HG03558 (cell line): ENCODE measurements around the gene FARSB.
"Not testable (repeated sequence)": the region's sequence is repeated elsewhere in the genome, so short reads cannot be mapped to it uniquely, and the experiment has no call there.

ENCODE experiments used
- ATAC-seq: cut with Tn5 transposase; IDR thresholded peaks from one replicate; pipeline ENCODE4 v1.9.1; 2021; ENCODE audit warnings: moderate number of reproducible peaks; ENCODE audit not compliant: unreplicated experiment; ENCODE audit errors: extremely low read depth

Gene FARSB

DNA sequence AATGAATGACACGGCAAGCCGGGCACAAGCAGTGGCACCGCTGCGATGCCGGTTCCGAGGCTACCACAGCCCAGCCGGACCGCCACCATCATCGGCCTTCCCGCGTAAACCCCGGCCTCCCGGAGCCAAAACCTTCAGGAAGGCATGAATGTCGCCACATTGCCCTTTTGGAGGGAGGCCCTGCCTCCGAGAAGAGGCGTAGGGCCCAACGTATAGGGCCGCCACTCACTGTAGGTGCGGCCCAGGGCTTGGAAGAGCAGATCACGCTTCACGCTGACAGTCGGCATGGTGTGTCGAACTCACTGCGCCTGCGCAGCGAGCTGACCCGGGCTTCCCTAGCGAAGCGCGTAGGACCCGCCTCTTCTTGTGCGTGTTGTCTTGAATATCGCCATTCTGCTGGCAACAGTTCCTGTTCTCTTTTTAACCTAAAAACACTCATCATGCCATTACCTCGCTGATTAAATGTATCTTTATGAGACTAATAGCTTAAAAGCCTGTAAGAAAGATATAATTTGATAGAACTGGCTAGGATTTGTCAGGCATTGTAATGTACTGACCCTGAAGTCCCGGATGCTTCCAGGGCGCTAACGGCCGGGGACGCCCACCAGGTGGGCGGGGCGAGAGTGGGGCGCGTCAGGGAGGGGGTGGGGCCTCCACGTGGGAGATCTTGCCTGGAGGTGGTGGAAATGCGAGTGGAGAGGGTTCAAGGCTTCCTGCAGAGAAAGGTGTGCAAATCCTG is at the start of gene FARSB:
Gene FARSB (minus strand): TSS at position 306 of the 739 bp plus-strand sequence. CDS start 19 bp downstream, at position 287.
- ATAC-seq, result peak; percentile 78

DNA sequence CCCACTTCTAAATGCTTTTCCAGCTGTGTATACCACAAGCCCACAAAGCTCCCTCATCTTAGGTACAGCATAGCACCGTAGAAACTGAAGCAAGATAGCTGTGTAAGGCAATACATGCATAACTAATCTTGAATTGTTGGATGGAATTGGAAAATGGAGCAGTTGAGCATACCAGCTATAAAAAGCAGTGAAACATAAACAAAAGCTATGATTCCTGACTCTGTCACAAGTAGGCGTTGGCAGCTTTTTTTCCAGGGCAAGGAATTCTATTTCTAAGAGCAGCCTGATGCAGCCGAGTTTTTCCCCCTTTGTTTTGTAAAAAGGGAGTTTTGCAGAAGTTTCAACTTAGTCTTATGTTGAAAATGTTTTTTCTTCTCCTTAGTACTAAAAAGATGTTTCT is 48.0 kb upstream of the FARSB start:
- ATAC-seq, result no peak

DNA sequence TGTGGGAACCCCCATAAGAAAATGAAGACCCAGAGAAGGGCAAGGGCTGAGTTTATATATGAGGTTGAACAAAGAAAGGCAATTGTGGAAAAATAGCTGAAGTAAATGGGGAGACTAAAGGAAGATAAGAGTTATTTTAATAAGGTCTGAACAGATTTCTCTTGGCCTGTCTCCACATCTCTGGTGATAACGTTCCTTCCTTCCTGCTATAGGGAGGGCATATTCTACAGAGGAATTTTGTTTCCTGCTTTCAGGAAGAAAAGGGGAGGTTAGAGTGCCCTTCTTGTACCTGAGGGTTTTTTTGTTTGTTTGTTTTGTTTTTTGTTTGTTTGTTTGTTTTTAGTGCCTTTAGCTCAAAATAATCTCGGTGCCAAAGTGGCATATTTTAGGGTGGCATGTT is 47.2 kb upstream of the FARSB start:
- ATAC-seq, result no peak

DNA sequence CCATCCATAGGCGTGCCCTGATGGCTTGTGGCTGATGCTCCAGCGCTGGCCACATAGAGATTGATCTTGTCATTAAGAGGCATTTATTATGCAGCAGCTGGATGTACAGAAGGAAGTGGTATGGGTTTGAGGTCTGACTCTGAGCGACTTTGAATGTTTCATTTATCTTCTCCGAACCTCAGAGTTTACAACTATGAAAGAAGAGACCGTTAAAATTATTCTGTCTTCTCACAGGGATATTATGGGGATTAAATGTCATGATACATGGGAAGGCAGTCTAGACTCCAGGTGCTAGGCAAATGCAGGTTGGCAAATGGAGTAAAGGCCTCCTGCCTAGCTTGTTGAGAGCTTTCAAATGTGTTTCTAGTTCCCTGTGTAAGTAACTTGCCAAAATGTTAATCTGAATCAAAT is 45.8 kb upstream of the FARSB start:
- no peak for ATAC-seq

DNA sequence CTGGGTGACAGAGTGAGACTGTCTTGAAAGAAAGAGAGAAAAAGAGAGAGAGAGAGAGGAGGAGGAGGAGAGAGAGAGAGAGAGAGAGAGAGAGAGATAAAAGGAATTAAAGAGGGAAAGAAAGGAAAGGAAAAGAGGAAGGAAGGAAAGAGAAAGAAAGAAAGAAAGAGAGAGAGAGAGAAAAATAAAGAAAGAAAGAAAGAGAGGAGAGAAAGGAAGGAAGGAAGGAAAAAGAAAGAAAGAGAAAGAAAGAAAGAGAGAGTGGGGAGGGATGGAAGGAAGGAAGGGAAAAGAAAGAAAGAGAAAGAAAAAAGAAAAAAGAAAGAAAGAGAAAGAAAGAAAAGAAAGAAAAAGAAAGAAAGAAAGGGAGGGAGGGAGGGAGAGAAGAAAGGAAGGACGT is 45.3 kb upstream of the FARSB start:
- no peak for ATAC-seq

DNA sequence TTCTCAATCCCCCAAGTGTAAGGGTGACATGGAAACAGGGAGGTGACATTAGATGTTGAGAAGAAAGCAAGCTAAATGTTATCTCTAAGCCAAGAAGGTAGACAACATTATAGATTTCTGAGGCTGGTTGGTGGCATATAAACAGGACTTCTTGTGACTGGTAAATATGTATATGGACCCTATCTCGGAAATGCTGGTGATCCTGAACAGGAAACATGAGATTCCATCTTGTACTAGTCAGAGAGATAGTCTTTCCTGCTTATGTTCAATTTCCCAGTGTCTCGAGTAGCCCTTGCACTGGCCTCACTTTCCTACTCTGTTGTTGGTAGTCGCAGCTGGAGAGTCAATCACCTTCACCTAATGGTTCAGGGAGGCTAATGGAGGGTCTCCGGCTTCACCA is 42.4 kb upstream of the FARSB start:
- ATAC-seq, result no peak

DNA sequence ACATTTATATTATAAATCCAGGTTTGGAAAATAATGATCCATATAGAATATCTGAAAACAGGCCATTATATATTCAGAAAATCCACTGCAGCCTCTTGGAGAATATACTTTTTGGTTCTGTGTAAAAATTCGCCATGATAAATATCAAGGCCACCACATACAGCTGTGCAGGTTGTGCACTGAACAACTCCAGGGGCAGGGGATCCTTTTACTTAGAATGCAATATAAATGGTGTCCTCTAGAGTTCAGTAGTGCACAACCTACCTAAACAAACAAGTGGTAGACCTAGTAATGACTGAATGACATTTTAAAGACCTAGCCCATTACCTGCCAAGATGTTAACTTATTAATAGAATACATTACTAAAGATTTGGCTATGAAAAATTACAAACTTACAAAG is 37.9 kb upstream of the FARSB start:
- no peak for ATAC-seq

DNA sequence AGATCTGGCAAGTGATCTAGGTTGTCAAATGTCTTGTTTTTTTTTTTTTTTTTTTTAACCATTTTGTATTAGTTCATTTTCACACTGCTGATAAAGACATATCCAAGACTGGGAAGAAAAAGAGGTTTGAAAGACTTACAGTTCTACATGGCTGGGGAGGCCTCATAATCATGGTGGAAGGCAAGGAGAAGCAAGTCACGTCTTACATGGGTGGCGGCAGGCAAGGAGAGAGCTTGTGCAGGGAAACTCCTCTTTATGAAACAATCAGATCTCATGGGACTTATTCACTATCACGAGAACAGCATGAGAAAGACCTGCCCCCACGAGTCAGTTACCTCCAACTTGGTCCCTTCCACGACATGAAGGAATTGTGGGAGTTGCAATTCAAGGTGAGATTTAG is 37.5 kb upstream of the FARSB start:
- ATAC-seq, result not testable (repeated sequence)

DNA sequence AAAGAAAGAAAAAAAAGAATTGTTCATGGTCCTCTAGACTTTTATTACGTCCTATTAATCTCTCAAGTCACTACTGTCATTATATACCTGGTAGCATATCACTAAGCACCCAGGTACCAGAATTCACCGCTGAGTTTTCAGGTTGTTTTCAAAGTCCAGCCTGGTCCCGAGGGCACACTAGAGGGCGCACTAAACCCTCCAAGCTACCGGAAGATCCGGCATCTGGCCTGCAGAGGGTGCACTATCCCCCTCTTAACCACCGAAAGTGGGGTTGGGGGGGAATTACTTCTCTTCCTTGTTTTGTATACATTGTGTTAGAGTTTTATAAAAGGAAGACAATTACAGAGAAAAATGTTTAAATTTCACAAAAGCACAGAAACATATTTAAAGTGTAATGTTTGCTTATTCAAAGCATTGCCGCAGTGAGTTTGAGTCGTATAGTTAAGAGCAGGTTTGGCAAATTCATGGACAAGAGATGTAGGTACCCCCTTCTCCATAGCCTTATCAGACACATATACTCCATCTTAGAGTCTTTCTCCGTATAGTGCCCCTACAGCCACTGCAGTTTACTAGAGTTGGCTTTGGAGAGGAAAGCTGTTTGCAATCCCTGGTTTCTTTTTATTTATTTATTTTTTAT is 34.8 kb upstream of the FARSB start:
- peak; percentile 93 for ATAC-seq

DNA sequence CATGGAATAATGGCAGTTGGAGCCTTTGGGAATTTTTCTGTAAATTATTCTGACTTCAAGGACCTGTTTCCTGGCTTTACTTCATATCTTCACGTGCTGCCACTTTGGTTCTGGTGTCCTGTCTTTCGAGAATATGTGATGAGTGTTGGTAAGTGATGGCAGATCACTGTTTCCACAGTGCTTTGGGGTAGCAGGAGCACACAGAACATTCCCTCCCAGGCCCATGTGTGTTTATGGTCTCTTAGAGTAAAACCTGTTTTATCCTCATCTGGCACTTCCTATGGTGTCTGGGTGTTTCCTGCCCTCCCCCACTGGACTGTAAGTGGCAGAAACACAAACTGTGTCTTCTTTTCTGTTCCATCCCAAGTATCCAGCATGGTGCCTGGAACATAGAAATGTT is 33.4 kb upstream of the FARSB start:
- no peak for ATAC-seq

DNA sequence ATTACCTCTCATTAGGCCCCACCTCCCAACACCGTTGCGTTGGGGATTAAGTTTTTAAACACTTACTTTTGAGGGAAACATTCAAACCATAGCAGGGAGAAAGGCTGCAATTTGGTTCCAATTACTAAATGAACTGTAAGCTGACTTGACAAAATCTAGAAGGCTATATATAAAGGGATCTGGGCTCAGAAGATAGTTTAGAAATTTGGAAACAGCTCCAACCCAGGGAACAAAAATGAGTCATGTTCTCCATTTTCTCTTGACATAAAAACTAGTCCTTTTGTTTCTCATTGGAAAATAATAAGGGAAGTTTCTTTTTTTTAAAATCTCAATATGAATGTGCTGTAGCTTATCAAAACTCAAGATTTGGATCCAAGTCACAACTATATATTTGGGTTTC is 33.0 kb upstream of the FARSB start:
- no peak for ATAC-seq

DNA sequence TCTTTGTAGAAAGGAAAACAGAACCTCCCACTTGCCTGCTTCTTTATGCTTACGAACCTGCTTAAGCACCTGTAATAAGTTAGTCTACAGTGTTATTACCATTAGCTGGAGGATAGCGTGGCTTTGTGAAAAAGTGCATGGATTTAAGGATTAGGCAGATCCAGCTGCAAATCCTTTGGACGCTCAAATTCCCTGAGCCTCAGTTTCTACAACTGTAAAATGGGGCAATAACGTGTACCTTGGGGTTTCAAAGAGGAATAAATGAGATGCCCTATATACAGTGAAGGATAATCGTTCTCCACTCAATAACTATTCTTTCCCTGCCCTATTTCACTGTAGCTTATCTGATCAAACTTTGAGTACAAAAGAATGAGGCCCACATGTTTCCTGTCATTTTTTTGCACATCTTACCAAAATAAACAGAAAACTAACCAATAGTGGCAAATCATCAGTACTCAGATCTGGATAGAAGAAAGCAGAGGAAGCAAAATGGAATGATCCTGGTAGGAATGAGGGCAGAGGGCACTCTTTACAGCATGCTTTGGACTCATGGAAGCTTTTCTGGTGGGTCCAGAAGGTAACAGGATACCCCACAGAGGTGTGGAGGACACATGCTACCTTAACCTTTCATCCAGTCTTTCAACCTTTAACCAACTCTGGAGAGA is 30.3 kb upstream of the FARSB start:
- no peak for ATAC-seq

DNA sequence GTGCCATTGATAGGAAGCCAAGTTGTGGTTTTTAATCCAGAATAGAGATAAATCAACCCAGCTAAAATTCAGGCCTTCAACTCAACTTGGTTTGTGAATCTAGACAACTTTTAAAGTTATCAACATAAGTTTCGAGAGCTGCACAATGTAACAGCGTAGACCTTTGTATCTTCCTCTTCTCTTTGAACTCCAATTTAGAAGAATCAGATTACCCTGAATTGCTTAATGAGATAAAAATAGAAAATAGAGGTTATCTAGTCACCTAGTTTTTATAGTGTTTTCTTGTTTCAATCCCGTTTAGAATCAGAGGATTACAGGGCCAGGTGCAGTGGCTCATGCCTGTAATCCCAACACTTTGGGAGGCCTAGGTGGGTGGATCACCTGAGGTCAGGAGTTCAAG is 27.9 kb upstream of the FARSB start:
- no peak for ATAC-seq

DNA sequence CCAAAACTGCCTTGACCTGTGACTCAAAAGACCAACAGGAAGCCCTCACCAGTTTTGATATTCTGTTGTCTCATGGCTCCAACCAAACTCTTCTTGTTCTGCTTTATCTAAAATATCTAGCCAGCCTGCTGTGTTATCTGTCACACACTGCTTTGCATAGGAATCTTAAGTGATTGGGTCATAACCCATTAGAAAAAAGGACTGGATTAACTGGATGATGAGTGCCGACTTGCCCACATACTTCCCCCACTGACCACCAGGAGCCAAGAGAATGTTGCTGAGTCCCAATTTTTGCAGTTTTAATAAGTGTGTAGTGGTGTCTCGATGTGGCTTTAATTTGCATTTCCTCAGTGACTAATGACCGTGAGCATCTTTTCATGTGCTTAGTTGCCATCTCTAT is 22.1 kb upstream of the FARSB start:
- ATAC-seq, result no peak

DNA sequence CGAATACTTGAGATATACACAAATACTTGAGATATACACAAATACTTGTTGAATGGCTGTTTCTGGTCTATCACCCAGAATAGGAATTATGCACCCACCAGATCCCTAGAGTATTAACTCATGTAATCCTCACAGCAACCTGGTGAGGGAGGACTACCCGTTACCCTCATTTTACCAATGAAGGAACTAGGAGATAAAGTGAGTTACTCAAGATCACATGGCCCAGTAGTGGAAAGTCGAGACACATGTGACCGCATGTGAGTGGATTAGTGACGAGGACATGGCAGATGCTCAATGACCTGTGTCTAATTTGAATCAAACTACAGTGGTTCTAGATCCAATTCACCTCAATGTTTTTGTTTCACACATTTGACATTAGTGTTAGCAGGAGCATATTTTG is 18.0 kb upstream of the FARSB start:
- no peak for ATAC-seq

DNA sequence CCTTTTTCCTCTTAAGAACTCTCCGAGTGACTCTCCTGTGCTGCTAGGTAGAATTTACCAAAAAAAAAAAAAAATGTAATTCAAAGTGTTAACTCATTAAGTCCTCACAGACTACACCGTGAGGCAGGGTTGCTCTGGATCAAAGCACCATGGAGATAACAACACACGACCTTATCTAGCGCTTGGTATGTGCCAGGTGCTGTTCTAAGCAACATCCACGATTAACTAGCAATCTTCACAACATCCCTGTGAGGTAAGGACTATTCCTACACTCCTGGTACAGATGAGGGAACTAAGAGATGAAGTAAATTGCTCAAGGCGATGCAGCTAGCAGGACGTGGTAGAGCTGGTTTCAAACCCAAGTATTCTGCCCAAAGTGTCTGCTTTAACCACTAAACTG is 17.4 kb upstream of the FARSB start:
- ATAC-seq, result no peak

DNA sequence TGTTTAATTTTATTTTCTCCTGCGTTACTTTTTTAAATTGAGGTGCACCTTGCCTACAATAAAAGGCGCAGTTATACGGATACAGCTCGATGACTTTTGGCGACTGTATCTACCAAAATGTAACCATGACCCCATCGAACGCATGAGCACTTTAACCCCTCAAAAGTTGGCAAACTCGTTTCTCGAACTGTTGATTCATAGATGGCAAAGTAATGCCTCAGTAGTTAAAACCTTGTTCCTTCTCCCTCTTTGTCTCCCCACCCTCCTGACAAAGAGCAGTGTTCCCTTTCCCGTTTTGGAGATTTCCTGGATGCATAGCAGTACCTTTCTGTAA is 16.1 kb upstream of the FARSB start:
- no peak for ATAC-seq

DNA sequence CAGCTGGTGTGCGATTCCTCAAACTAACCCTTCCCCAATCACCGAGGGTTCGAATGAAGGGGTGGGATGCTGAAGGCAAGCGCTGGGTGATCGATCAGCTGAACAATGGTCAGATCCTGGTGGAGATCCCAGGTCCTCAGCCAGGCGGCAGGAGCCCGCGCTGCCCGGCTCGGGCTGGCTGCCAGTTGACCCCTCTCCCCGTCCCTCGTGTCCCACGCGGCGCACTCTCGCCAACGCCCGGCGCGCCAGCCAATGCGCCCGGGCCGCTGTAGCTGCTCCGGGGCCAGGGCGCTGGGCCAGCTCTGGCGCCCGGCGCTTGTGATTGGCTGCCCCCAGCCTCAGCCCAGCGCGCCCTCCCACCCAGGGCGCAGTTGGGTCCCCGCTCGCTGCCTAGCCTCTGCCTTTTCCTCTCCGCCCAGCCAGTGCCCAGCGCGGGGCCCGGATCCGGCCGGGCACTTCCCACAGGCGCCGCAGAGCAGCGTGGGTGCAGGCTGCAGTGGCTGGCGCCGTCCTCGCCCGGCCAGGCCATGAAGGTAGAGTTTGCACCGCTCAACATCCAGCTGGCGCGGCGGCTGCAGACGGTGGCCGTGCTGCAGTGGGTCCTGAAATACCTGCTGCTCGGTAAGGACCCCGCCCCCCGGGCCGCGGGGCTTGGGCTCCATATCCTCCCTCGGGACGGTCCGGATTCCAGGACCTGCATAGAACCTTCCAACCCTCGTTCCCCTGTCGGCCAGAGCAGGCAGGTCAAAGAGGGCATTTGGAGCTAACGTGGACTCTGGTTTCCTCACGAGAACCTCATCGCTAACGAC is 15.6 kb upstream of the FARSB start, which contains the start of gene MOGAT1:
Gene MOGAT1 (plus strand): TSS at position 400 of the 809 bp plus-strand sequence. CDS start 128 bp downstream, at position 528.
- ATAC-seq, result no peak

DNA sequence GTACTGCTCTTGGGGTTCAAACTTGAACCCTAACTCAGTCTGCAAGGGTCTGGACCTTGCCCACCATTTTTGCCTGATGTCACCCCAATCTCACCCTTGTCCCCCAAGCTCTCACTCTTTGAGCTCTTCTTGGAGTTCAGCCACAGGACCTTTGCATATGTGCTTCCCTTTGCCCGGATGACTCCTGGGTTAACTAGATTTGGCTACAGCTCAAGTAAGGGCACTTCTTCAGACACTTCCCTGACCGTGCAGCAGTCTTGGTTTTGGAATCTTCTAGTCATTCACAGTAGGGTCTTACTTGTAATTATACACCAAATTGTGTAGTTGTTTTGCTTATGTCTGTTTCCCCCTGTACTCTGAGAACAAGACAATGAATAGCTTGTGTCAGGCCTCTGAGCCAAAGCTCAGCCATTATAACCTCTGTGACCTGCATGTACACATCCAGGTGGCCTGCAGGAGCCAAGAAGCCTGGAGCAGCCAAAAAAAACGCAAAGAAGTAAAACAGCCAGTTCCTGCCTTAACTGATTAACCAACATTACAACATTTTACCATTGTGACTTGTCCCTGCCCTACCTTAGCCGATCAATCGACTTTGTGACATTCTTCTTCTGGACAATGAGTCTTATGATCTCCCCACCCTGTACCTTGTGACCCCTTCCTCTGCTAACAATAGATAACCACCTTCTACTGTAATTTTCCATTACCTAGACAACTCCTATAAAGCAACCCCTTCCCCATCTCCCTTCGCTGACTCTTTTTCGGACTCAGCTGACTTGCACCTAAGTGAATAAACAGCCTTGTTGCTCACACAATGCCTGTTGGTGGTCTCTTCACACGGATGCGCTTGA is 14.5 kb upstream of the FARSB start:
- ATAC-seq, result no peak

DNA sequence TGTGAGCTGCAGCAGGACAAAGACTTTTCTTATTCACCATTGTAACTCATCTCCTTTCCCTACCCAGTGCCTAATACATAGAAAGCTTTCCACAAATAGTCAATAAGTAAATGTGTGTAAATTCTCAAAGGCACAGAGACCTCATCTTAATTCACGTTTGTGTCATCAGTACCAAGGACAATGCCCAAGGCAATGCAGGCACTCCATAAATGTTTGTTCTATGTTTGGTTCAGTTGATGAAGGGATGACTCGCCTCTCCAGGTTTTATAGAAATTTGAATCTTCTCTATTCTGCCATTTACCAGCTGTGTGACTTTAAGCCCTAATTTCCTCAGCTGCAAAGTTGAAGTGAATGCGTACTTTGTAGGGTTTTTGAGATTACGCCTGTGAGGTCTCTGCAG is 13.5 kb upstream of the FARSB start:
- ATAC-seq, result no peak
